Suprapubic skin (tissue), 4 donors: Measurements from ENCODE around the gene CLDN6. TPM values are rescaled to one million over a fixed set of nuclear protein-coding genes. Genes with fewer than 3 reads are reported as not detected.

Experiments
- DNase-seq, 2 donors: peaks; one replicate each; pipeline ENCODE4 v3.0.0-alpha.2; 2019; ENCODE audit warnings: low spot score in 2 of 2
- H3K27ac ChIP-seq: fragments of 200-600 bp; sonication (generic); one replicate; pipeline ENCODE4 v1.5.1; 2019
- H3K27me3 ChIP-seq: fragments of 200-600 bp; sonication (generic); one replicate; pipeline ENCODE4 v1.5.1; 2019
- H3K36me3 ChIP-seq: fragments of 200-600 bp; sonication (generic); one replicate; pipeline ENCODE4 v1.5.1; 2019
- H3K4me1 ChIP-seq: fragments of 200-600 bp; sonication (generic); one replicate; pipeline ENCODE4 v1.5.1; 2019
- H3K4me3 ChIP-seq: fragments of 200-600 bp; sonication (generic); one replicate; pipeline ENCODE4 v1.5.1; 2019; ENCODE audit warnings: mild to moderate bottlenecking
- H3K9me3 ChIP-seq: fragments of 200-600 bp; sonication (generic); one replicate; pipeline ENCODE4 v1.5.1; 2019
- EP300 ChIP-seq: sonication (generic); formaldehyde crosslinking; IDR thresholded peaks from one replicate; pipeline ENCODE4 v1.6.1; 2017; ENCODE audit warnings: antibody characterized with exemption
- POLR2A ChIP-seq, 2 donors: fragments of 450-650 bp; IDR thresholded peaks; one replicate each; pipeline ENCODE4 v1.6.1; 2017; ENCODE audit warnings: antibody characterized with exemption in 2 of 2, mild to moderate bottlenecking in 2 of 2, moderate library complexity in 2 of 2
- POLR2AphosphoS5 ChIP-seq, 3 donors: sonication (generic); formaldehyde crosslinking; IDR thresholded peaks; one replicate each; pipeline ENCODE4 v1.6.1; 2017; ENCODE audit warnings: antibody characterized with exemption in 3 of 3
- WGBS: methylation state at CpG from one replicate; pipeline ENCODE4 v1.1.5; 2018; 5-methylcytosine and 5-hydroxymethylcytosine counted together
- total RNA-seq, 4 donors: library from RNA; depleted of rRNA; stranded (reverse); fragments of >200 nt; gene quantifications; one replicate each; pipeline ENCODE4 v1.1.0, GENCODE V29; 2016
- TF ChIP-seq, protein P1 (sequence below), 2 donors: fragments of 200-600 bp in 1 of 2; fragments of 450-650 bp in 1 of 2; sonication (generic) in 1 of 2; IDR thresholded peaks; one replicate each; pipeline ENCODE4 v1.5.1; 2016 to 2019; ENCODE audit warnings: antibody characterized with exemption in 2 of 2, mild to moderate bottlenecking in 1 of 2, moderate library complexity in 1 of 2

Gene CLDN6
- total RNA-seq, 4 donors from 2014 or later = not detected

DNA sequence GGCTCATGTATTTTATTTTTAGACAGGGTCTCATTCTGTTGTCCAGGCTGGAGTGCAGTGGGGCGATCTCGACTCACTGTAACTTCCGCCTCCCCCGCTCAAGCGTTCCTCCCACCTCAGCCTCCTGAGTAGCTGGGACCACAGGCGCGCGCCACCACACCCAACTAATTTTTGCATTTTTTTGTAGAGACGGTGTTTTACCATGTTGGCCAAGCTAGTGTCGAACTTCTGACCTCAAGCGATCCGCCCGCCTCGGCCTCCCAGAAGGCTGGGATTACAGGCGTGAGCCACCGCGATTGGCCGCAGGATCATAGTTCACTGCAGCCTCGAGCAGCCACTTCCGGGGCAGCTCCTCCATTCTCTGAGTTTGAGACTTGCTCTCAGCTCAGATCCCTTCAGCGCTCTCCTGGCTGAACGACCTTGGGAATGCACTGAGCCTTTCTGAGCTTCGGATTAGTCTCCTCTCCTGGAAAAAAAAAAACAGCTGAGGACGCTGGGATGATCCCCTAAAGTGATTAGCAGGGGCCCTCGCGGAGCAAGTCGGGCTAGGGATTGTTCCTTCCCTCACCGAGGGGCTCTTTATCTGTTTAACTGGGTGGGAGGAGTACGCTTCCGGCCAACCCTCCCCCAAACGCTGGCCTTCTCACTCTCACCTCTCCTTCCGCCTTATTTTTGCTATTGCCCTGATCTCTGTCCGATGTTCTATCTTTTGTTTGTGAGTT lies 36.6 kb downstream of the CLDN6 start:
- Histone ChIP-seq H3K4me1 (peaks cover 39% of the 10 kb centered on the region), H3K9me3 (no peaks in the 10 kb centered on the region), H3K36me3 (no peaks in the 10 kb centered on the region), H3K27me3 (peaks cover 7% of the 10 kb centered on the region), H3K27ac (no peak overlapping the region), H3K4me3 (peak overlapping the region; percentile 80)
- TF ChIP-seq, protein P1, sequence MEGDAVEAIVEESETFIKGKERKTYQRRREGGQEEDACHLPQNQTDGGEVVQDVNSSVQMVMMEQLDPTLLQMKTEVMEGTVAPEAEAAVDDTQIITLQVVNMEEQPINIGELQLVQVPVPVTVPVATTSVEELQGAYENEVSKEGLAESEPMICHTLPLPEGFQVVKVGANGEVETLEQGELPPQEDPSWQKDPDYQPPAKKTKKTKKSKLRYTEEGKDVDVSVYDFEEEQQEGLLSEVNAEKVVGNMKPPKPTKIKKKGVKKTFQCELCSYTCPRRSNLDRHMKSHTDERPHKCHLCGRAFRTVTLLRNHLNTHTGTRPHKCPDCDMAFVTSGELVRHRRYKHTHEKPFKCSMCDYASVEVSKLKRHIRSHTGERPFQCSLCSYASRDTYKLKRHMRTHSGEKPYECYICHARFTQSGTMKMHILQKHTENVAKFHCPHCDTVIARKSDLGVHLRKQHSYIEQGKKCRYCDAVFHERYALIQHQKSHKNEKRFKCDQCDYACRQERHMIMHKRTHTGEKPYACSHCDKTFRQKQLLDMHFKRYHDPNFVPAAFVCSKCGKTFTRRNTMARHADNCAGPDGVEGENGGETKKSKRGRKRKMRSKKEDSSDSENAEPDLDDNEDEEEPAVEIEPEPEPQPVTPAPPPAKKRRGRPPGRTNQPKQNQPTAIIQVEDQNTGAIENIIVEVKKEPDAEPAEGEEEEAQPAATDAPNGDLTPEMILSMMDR (IDR thresholded peaks at IDR 0.05) = no peak
- no peak for TF ChIP-seq POLR2AphosphoS5 (IDR thresholded peaks at IDR 0.05)
- no peak for TF ChIP-seq EP300
- TF ChIP-seq POLR2A (IDR thresholded peaks at IDR 0.05) = no peak
- no peak for DNase-seq
- WGBS = 67% methylated on average over 31 of the region's 33 CpGs

- WGBS = 39% methylated on average over 13 of the region's 91 CpGs
- peak within 1 kb of the TSS; percentile 80 for H3K4me3 ChIP-seq
- H3K4me1 ChIP-seq = peaks cover 31% of the 10 kb centered on the region
- peak within 1 kb of the TSS; percentile 80 for H3K27ac ChIP-seq
- peaks cover 7% of the 10 kb centered on the region for H3K27me3 ChIP-seq
- peak; percentile 90 to 93 for DNase-seq
- TF ChIP-seq EP300 (no peak), POLR2AphosphoS5 (IDR thresholded peaks at IDR 0.05) (peak in 2 of 3 donors; percentile 36 to 58), POLR2A (IDR thresholded peaks at IDR 0.05) (peak in 1 of 2 donors; percentile 71)
- TF ChIP-seq, protein P1 (IDR thresholded peaks at IDR 0.05) = no peak
- no peaks in the 10 kb centered on the region for H3K9me3 ChIP-seq
- H3K36me3 ChIP-seq = no peaks in the 10 kb centered on the region
These were observed 37.5 kb downstream of the CLDN6 start, which contains the start of gene PKMYT1 for GRCh38 chr16:2980227-2981176. Gene PKMYT1 (minus strand): TSS chr16:2980446. CDS start chr16:2979657, 789 bp downstream.

DNA sequence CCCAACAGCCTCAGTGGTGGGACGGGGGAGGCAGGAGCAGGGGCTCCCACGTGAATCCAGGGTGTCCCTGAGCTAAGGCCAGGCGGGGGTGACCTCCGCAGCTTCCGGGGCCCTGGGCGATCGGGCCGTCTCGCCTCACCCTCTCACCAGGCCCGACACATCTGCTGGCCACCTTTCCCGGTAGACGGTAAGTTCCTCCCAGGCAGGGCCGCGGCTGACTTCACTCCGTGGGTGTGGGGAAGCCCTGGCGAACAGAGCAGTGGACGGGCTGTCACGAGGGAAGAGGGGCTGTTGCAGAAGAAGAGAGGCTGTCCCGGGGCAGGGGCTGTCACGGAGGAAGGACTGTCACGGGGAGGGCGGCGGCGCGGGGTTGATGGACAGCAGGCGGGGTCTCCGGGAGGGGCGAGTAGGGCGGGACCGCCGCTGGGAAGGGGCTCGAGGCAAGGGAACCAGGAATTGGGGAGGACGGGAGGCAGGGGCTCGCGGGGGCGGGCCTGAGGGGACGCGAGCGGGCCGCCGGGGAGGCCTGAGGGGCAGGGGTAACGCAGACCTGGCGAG lies 38.2 kb downstream of the CLDN6 start:
- WGBS = 1% methylated on average over 16 of the region's 43 CpGs
- Histone ChIP-seq H3K4me1 (peaks cover 28% of the 10 kb centered on the region), H3K27me3 (peaks cover 7% of the 10 kb centered on the region), H3K4me3 (peak overlapping the region; percentile 80), H3K36me3 (no peaks in the 10 kb centered on the region), H3K27ac (no peak overlapping the region), H3K9me3 (no peaks in the 10 kb centered on the region)
- TF ChIP-seq POLR2A (IDR thresholded peaks at IDR 0.05) (no peak), POLR2AphosphoS5 (IDR thresholded peaks at IDR 0.05) (no peak), EP300 (no peak)
- TF ChIP-seq, protein P1 (IDR thresholded peaks at IDR 0.05) = no peak
- DNase-seq = no peak

GRCh38 chr16:2977440-2977839 lies 40.5 kb downstream of the CLDN6 start:
- peaks cover 16% of the 10 kb centered on the region for H3K4me1 ChIP-seq
- no peaks in the 10 kb centered on the region for H3K9me3 ChIP-seq
- no peak overlapping the region for H3K4me3 ChIP-seq
- peaks cover 7% of the 10 kb centered on the region for H3K27me3 ChIP-seq
- WGBS = 70% methylated on average over 5 of the region's 6 CpGs
- H3K27ac ChIP-seq = no peak overlapping the region
- DNase-seq = no peak
- H3K36me3 ChIP-seq = no peaks in the 10 kb centered on the region
- no peak for TF ChIP-seq EP300
- no peak for TF ChIP-seq POLR2AphosphoS5 (IDR thresholded peaks at IDR 0.05)
- TF ChIP-seq, protein P1 (IDR thresholded peaks at IDR 0.05) = no peak
- TF ChIP-seq POLR2A (IDR thresholded peaks at IDR 0.05) = no peak
